HG03520 (cell line): ENCODE data around the gene IL1RN.
A peak's percentile ranks its signal among the peaks of the same experiment; 100 is the strongest.

ENCODE experiments used
- ATAC-seq: cut with Tn5 transposase; IDR thresholded peaks from one replicate; pipeline ENCODE4 v1.9.1; 2021; ENCODE audit warnings: mild to moderate bottlenecking, moderate library complexity; ENCODE audit not compliant: unreplicated experiment

The IL1RN gene

GRCh38 chr2:113124984-113125855, 2.2 kb upstream of the IL1RN start:
- ATAC-seq = no peak

- ATAC-seq = no peak
Measured at GRCh38 chr2:113127646-113128570, 510 bp downstream of the IL1RN start.

GRCh38 chr2:113129519-113130078, 2.2 kb downstream of the IL1RN start:
- ATAC-seq = no peak

GRCh38 chr2:113131352-113132185, 4.2 kb downstream of the IL1RN start:
- no peak for ATAC-seq

GRCh38 chr2:113132414-113133021, 5.1 kb downstream of the IL1RN start:
- no peak for ATAC-seq

- ATAC-seq = no peak
Measured at GRCh38 chr2:113133704-113134598, 6.6 kb downstream of the IL1RN start.

- ATAC-seq = no peak
Measured at GRCh38 chr2:113134717-113135116, 7.3 kb downstream of the IL1RN start.

GRCh38 chr2:113135317-113135716, 7.9 kb downstream of the IL1RN start:
- no peak for ATAC-seq

GRCh38 chr2:113136828-113137775, 9.7 kb downstream of the IL1RN start:
- ATAC-seq = no peak

- ATAC-seq = no peak
Measured at GRCh38 chr2:113137827-113138226, 10.4 kb downstream of the IL1RN start.

GRCh38 chr2:113138428-113139322, 11.3 kb downstream of the IL1RN start:
- peak; percentile 64 for ATAC-seq

- no peak for ATAC-seq
Measured at GRCh38 chr2:113141451-113141850, 14.1 kb downstream of the IL1RN start.

GRCh38 chr2:113142290-113142689, 14.9 kb downstream of the IL1RN start:
- ATAC-seq = no peak

GRCh38 chr2:113144259-113144658, 16.9 kb downstream of the IL1RN start:
- no peak for ATAC-seq

GRCh38 chr2:113148606-113149552, 21.5 kb downstream of the IL1RN start:
- ATAC-seq = no peak
